NOMO-1 (cell line): ENCODE measurements around the gene HOXD4.

Source experiments
- DNase-seq, 2 experiments: peaks; one replicate each; lab custom pipeline; 2025; ENCODE audit not compliant: unreplicated experiment in 2 of 2; lab: John Stamatoyannopoulos, UW

HOXD4 gene

DNA sequence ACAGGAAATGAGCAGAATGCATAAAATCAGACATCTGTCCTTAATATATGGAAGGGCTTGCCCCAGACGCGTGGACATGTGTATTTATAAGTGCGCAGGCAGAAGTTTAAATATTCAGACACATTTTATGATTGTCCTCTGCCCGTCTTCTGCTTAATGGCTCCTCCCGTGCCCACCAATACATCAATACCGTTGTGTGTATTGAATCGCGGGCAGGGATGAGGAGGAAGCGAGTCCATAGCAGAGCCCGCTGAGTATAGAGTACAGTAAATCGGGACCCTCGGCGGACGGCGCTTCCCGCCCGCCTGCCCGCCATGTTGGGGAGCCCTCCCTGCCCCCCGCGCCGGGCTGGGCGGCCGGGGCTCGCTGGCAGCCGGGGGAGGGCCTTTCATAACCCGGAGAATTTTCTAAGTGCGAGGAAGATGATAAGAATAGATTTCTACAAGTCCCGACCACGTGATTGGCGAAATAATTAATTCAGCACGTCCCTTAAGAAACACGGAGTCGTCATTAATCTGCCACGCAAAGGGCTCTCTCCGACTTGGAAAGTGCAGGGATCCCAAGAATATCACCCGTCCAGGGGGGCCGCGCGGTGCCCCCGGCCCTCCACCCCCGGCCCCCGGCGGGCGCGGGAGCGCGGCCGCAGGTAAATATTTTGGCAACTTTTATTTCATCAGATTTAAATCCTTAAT lies 5.6 kb downstream of the HOXD4 start, which contains the start of gene HOXD3:
TSS of gene HOXD3 (plus strand) at position 501 of the 692 bp plus-strand sequence. CDS start 11,808 bp downstream, outside the sequence.
- no peak for DNase-seq

DNA sequence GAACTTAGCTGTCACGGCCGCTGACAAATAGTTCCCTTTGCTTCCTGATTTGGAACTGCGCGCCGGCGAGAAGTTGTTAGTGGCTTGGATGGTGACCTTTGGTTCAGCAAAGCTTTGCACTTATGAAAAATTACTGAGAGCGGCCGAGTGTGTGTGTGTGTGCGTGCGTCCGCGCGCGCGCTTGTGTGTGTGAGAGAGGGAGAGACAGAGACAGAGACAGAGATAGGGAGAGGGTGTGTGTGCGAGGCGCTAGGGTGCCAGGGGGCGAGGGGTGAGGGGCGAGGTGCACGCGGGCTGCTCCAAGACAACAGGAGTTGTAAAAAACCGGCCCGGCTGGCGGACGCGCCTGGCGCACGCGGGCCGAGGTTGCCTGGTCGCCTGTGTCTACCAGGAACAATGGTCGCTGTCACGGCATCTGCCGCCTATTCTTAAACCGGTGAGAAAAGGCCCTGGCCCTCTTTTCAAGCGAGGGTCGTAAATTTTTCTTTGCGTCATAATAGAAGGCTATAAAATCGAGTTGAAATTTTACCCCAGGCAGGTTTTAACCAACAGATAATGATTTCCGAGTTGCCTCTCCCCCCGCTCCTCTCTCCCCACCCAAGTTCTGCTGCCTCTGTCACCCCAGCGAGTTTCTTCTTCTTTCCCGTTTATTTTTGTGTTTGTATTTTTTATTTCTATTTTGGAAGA lies 6.3 kb downstream of the HOXD4 start:
- DNase-seq: no peak

GRCh38 chr2:176158186-176158591 lies 6.8 kb downstream of the HOXD4 start:
- no peak for DNase-seq

DNA sequence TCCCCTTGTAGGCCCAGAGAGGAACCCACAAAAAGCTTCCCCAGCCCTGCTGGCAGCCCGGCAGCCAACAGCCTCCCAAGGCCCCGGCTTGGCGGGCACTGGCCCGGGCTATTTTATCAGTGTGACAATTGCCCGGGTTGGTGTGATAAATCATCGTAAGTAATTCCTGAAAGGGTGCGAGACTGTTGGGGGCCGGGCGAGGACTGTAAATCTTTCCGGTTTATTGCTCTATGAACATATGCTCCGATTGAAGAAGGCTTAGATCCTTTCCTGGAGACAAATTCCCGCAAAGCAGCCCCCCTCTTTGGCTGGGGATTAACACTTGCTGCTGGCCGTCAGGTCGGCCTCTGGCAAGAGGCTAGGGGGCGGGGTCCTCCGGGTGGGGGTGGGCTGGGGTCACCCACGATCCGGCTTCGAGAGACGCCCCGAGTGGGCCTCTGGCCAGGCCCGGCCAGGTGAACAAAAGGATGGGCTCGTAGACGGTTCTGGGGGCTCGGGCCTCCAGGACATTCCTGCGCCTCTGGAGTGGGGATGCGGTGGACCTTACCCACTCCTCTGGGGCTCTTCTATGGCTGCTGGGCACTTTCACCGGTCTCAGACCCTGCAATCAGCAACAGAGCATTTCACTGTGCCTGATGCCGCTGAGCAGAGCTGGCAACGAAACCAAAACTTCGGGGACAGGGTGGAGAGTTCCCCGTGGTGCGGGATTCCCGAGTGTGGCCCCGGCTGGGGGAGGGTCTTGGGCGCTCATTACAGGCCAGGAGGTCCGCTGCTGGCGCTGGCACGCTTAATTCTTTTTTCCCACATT lies 7.7 kb downstream of the HOXD4 start:
- DNase-seq: no peak

GRCh38 chr2:176159663-176160250 lies 8.4 kb downstream of the HOXD4 start:
- no peak for DNase-seq

- no peak for DNase-seq
Observed at GRCh38 chr2:176160251-176160985, 9.1 kb downstream of the HOXD4 start.

DNA sequence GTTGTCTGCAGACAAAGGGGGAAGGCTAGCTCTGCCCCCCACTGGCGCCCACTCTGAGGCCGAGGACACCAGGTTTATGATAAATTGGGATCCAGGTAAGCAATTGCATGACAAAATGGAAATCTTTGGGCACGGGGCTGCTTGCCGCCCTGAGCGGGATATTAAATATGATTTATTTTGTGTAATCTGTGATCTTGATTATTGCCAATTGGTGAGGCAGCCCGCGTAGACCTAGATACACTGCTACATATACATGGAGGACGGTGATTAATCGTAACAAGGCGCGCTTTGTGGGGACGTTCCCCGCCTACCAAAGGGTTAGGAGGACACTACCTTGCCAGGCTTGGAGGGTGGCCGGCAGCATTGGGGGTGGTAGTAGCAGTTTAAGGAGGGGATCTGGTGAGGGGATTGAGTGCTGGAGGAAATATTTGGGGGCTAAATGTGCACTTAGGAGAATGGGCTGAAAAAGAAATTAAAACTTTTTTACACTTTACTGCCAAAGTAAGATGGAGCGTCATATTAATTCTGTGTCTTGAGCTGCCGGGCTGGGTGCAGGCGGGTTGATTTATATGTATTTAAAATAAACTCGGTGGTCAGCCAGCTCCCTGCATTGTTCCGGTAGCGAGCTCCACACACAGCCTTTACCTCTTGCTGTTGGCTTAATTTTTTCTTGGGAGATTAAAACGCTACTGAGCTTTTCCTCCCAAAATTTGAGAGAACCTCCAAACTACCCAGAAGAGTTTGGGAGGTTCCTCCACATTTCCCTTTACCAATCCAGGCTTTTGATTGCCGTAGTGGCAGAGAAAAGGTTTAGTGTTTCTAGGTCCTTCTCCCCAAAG lies 9.9 kb downstream of the HOXD4 start:
- no peak for DNase-seq

DNA sequence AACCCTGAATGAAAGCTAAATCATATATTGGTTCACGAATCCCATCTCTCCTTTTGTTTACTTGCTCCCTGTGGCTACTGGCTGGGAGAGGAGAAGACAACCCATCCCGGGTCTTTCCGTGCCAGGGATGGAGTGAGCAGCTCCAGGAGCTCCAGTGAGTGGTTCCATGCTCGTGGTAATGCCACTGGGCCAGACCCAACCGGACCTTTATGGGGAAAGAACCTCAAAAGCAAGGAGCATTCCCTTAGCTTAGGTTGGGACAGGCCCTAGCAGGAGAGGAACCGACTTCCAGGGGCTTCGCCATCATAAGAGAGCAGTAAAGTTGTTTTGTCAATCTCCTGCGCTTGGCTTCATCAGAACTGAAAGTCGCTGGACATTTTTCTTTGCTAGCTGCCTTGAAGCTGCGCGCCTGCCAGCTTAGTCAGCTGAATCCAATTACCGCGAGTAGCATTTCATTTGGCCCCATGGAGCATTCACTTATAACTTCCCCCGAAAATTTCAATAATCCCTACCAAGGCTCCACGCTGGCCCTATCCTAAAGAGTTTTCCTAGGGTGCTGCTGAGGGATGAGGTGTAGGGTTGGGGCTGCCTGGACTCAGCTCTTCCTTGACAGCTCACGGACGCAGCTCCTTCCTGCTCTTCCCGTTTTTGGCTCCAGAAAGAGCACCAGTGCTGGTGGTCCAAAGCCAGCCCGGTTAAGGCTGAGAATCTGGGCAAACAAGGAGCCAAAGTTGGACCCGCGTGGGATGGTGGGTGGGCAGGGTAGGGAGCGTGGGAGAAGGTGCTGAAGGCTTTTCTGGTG lies 10.7 kb downstream of the HOXD4 start:
- no peak for DNase-seq

GRCh38 chr2:176162911-176163671 lies 11.7 kb downstream of the HOXD4 start:
- DNase-seq: no peak

GRCh38 chr2:176163672-176164056 lies 12.3 kb downstream of the HOXD4 start:
- DNase-seq: no peak

GRCh38 chr2:176164201-176164600 lies 12.9 kb downstream of the HOXD4 start:
- DNase-seq: no peak

DNA sequence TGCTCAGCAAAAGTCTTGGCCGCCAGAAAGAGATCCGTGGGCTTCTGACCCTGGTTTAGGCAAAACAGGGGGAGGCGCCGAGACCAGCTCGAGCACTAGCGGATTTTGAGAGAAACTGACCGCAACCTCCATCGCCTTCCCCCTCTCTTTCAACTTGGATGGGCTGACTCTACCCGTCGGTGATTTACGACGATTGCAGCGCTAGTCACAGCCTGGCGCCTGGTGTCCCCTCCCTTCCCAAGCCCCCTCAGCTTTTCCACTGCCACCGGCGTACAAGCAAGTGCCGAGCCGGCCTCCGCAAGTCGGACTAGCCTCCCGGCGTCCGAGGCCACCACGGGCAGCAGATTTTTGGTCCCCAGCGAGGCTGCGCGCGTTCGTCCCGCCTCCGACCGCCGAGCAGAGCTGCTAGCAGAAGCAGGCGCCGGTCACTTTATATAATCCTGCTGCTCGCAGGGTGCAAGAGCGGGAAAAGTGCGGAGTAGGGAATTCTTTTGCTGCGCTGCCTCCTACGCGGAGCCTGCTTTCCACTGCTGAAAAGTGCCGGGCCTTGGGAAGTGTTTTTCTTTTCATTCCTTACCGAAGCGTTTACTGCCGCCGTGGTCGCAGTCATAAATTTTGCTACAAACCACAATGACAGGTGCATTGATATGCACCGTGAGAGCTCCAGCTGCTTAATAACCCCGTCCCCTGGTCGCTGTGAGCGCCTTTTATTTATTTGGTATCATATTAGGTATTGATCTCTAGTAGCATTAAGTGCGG lies 13.4 kb downstream of the HOXD4 start:
- no peak for DNase-seq

DNA sequence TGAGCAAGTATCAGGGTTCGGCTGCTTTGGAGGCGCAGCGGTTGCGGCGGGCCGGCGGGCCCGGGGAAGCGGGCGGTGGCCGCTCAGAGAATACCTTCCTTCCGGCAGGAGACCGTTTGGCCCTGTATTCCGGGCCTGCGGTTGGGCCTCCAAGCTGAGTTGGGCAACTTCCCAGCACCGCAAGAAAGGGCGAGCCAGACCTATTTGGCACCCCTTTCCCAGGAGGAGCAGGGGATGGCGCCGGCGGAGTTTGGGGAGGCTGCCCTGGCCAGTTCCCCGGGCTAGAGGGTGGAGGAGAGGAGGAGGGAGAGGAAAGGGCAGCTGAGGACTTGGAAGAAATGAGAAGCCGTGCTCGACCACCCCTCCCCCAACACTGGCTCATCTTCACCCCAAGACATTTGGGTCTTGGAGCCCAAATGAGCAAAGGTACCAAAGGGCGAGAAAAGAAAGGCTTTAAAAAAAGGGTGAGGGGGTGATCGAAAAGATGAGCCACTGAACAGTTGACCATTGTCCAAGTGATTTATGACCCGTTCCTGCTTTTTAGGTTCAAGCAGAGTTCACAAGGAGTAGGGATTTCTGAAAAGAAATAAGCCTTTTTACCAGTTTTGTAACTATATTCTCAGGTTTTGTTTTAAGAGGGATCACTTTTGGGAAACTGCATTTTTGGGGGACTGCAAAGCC lies 14.2 kb downstream of the HOXD4 start:
- DNase-seq: no peak

DNA sequence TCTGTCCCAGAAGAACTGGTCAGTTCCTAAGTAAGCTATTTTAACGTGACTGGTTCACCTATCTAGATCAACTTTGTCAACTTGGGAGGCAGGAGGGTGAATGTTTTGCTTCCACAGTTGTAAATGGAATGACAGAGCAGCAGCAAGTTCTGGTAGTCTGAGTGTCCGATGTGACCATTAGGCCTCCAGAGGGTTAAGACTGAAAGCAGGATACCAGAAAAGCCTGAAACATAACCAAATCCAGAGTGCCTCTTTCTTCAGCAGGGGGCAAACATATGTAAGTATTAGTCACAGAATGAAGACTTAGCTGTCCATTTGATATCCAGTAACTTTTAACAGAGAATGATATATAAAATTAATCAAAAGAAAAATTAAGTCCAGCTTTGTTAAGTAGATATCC lies 14.9 kb downstream of the HOXD4 start:
- DNase-seq: no peak

- no peak for DNase-seq
Observed at GRCh38 chr2:176167398-176167797, 16.0 kb downstream of the HOXD4 start.

DNA sequence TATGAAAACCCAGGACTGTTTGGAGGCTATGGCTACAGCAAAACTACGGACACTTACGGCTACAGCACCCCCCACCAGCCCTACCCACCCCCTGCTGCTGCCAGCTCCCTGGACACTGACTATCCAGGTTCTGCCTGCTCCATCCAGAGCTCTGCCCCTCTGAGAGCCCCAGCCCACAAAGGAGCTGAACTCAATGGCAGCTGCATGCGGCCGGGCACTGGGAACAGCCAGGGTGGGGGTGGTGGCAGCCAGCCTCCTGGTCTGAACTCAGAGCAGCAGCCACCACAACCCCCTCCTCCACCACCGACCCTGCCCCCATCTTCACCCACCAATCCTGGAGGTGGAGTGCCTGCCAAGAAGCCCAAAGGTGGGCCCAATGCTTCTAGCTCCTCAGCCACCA lies 17.8 kb downstream of the HOXD4 start:
- no peak for DNase-seq

DNA sequence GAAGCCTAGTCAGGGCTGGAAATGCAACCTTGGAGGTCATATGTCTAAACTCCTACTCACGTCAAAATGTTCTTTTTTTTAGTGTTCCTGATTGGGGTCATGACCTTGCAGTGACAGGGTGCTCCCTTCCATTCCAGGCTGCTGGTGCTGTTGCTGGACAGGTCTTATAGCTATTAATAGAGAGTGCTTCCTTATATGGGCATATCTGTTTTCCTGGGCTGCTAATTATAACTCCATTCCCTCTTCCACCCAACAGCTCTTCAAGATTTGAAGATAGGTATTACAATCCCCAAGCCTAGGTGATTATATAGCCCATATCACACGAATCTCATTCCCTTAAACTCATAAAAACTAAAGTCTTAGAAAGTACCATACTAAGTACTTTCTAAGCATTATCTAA lies 18.4 kb downstream of the HOXD4 start:
- DNase-seq: no peak
